Neural cell (in vitro differentiated cells): ENCODE measurements around the gene ZNF638. TPM values are rescaled to one million over a fixed set of nuclear protein-coding genes. Genes with fewer than 3 reads are reported as not detected.
A peak's percentile ranks its signal among the peaks of the same experiment; 100 is the strongest.

ENCODE experiments used
- H2AFZ ChIP-seq: fragments of 200-600, 300-800 bp; sonication (generic), shearing (Covaris generic); 2 replicates; pipeline ENCODE4 v1.6.0; 2014; ENCODE audit warnings: low read depth, mild to moderate bottlenecking, antibody characterized with exemption, low read length, moderate library complexity
- H3F3A ChIP-seq: fragments of 200-600 bp; shearing (Covaris generic); 2 replicates; pipeline ENCODE4 v1.6.1; 2016; ENCODE audit warnings: mild to moderate bottlenecking, moderate library complexity, mixed read lengths, antibody characterized with exemption, low read length; ENCODE audit not compliant: insufficient read depth, poor library complexity, severe bottlenecking
- H3K27ac ChIP-seq: fragments of 200-600, 300-800 bp; sonication (generic), shearing (Covaris generic); 2 replicates; pipeline ENCODE4 v1.5.1; 2014; ENCODE audit warnings: mild to moderate bottlenecking, low read length, moderate library complexity
- H3K27me3 ChIP-seq: fragments of 300-800, 200-600 bp; sonication (generic), shearing (Covaris generic); 2 replicates; pipeline ENCODE4 v1.6.0; 2014; ENCODE audit warnings: mild to moderate bottlenecking, low read depth, low read length, moderate library complexity; ENCODE audit not compliant: insufficient read depth
- H3K36me3 ChIP-seq: fragments of 300-800, 200-600 bp; sonication (generic), shearing (Covaris generic); 2 replicates; pipeline ENCODE4 v1.5.1; 2014; ENCODE audit warnings: mild to moderate bottlenecking, antibody characterized with exemption, low read length, moderate library complexity; ENCODE audit not compliant: insufficient read depth
- H3K4me2 ChIP-seq: fragments of 300-800, 200-600 bp; sonication (generic), shearing (Covaris generic); 2 replicates; pipeline ENCODE4 v1.6.0; 2014; ENCODE audit warnings: mild to moderate bottlenecking, low read length
- H3K4me3 ChIP-seq: fragments of 300-800, 200-600 bp; sonication (generic), shearing (Covaris generic); 2 replicates; pipeline ENCODE4 v1.5.1; 2014; ENCODE audit warnings: mild to moderate bottlenecking, low read length, moderate library complexity
- H3K79me2 ChIP-seq: fragments of 200-600 bp; shearing (Covaris generic); replicated peaks from 2 replicates; pipeline ENCODE4 v1.6.0; 2014; ENCODE audit warnings: mild to moderate bottlenecking, low read length, moderate library complexity; ENCODE audit not compliant: insufficient read depth
- H3K9ac ChIP-seq: fragments of 300-800, 200-600 bp; sonication (generic), shearing (Covaris generic); 2 replicates; pipeline ENCODE4 v1.6.1; 2016; ENCODE audit warnings: mild to moderate bottlenecking, low read length, mixed read lengths
- H3K9me2 ChIP-seq: fragments of 200-600 bp; shearing (Covaris generic); 2 replicates; pipeline ENCODE4 v1.6.1; 2016; ENCODE audit warnings: mild to moderate bottlenecking, low read length, mixed read lengths; ENCODE audit not compliant: insufficient read depth
- H3K9me3 ChIP-seq: fragments of 200-600, 300-800 bp; sonication (generic), shearing (Covaris generic); 2 replicates; pipeline ENCODE4 v1.6.1; 2016; ENCODE audit warnings: mild to moderate bottlenecking, mixed run types, low read length, moderate library complexity, mixed read lengths
- H4K20me1 ChIP-seq: fragments of 200-600 bp; shearing (Covaris generic); 2 replicates; pipeline ENCODE4 v1.6.1; 2016; ENCODE audit warnings: mild to moderate bottlenecking, mixed run types; ENCODE audit not compliant: insufficient read depth
- EP300 ChIP-seq: fragments of 450-650 bp; conservative IDR thresholded peaks from 2 replicates; pipeline ENCODE4 v1.6.1; 2014; ENCODE audit warnings: antibody characterized with exemption, mild to moderate bottlenecking, moderate library complexity; ENCODE audit not compliant: poor library complexity, severe bottlenecking
- EZH2 ChIP-seq: fragments of 200-600, 300-800 bp; shearing (Covaris generic), sonication (generic); IDR thresholded peaks from 2 replicates; pipeline ENCODE4 v1.6.1; 2014; ENCODE audit warnings: antibody characterized with exemption, low read length, borderline replicate concordance, mild to moderate bottlenecking; ENCODE audit not compliant: insufficient read depth, poor library complexity, severe bottlenecking
- MXI1 ChIP-seq: fragments of 450-650 bp; conservative IDR thresholded peaks from 2 replicates; pipeline ENCODE4 v1.6.1; 2014; ENCODE audit warnings: antibody characterized with exemption, mild to moderate bottlenecking; ENCODE audit not compliant: poor library complexity, severe bottlenecking
- POLR2AphosphoS5 ChIP-seq: IDR thresholded peaks from 2 replicates; pipeline ENCODE4 v1.6.1; 2012
- RAD21 ChIP-seq: fragments of 450-650 bp; conservative IDR thresholded peaks from 2 replicates; pipeline ENCODE4 v1.6.1; 2014; ENCODE audit warnings: antibody characterized with exemption, mild to moderate bottlenecking, moderate library complexity
- REST ChIP-seq: IDR thresholded peaks from 2 replicates; pipeline ENCODE4 v1.6.1; 2012; ENCODE audit warnings: borderline replicate concordance
- SMC3 ChIP-seq: fragments of 450-650 bp; conservative IDR thresholded peaks from 2 replicates; pipeline ENCODE4 v1.6.1; 2014; ENCODE audit warnings: antibody characterized with exemption, mild to moderate bottlenecking, moderate library complexity; ENCODE audit not compliant: poor library complexity
- TAF1 ChIP-seq: IDR thresholded peaks from 2 replicates; pipeline ENCODE4 v1.6.1; 2012; ENCODE audit warnings: low read depth
- polyA minus RNA-seq: library from RNA; depleted of rRNA, polyadenylated mRNA; stranded (reverse); fragments of >200 nt; gene quantifications from 2 replicates; pipeline ENCODE4 v1.2.3, GENCODE V29; 2014
- polyA plus RNA-seq: library from polyadenylated mRNA; depleted of rRNA; stranded (reverse); fragments of >200 nt; gene quantifications from 2 replicates; pipeline ENCODE4 v1.2.3, GENCODE V29; 2014
- TF ChIP-seq, protein P1 (sequence below): fragments of 450-650 bp; IDR thresholded peaks from 2 replicates; pipeline ENCODE4 v1.5.1; 2014; ENCODE audit warnings: antibody characterized with exemption, mild to moderate bottlenecking, moderate library complexity; ENCODE audit not compliant: poor library complexity, severe bottlenecking

The ZNF638 gene, protein sequence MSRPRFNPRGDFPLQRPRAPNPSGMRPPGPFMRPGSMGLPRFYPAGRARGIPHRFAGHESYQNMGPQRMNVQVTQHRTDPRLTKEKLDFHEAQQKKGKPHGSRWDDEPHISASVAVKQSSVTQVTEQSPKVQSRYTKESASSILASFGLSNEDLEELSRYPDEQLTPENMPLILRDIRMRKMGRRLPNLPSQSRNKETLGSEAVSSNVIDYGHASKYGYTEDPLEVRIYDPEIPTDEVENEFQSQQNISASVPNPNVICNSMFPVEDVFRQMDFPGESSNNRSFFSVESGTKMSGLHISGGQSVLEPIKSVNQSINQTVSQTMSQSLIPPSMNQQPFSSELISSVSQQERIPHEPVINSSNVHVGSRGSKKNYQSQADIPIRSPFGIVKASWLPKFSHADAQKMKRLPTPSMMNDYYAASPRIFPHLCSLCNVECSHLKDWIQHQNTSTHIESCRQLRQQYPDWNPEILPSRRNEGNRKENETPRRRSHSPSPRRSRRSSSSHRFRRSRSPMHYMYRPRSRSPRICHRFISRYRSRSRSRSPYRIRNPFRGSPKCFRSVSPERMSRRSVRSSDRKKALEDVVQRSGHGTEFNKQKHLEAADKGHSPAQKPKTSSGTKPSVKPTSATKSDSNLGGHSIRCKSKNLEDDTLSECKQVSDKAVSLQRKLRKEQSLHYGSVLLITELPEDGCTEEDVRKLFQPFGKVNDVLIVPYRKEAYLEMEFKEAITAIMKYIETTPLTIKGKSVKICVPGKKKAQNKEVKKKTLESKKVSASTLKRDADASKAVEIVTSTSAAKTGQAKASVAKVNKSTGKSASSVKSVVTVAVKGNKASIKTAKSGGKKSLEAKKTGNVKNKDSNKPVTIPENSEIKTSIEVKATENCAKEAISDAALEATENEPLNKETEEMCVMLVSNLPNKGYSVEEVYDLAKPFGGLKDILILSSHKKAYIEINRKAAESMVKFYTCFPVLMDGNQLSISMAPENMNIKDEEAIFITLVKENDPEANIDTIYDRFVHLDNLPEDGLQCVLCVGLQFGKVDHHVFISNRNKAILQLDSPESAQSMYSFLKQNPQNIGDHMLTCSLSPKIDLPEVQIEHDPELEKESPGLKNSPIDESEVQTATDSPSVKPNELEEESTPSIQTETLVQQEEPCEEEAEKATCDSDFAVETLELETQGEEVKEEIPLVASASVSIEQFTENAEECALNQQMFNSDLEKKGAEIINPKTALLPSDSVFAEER (N-terminal part only)
- 296 and 308 TPM in 2 replicates for polyA plus RNA-seq
- polyA minus RNA-seq, result 601 and 672 TPM in 2 replicates

GRCh38 chr2:71331581-71332434 lies at the start of gene ZNF638:
Gene ZNF638, plus strand, starts transcription at chr2:71331782. Its CDS starts 17,173 bp downstream, at chr2:71348955.
- Histone ChIP-seq H3K79me2 (peaks cover 50% of the 10 kb centered on the region), H3K9ac (peak within 1 kb of the TSS; percentile 99), H3K9me2 (no peaks in the 10 kb centered on the region), H3F3A (peaks cover 5% of the 10 kb centered on the region), H3K27ac (peak within 1 kb of the TSS; percentile 99), H3K4me3 (peak within 1 kb of the TSS; percentile 90), H2AFZ (peak within 1 kb of the TSS; percentile 93), H3K36me3 (no peaks in the 10 kb centered on the region), H3K27me3 (no peaks in the 10 kb centered on the region), H3K4me2 (peak within 1 kb of the TSS; percentile 98), H3K9me3 (no peaks in the 10 kb centered on the region), H4K20me1 (peaks cover 7% of the 10 kb centered on the region)
- TF ChIP-seq REST (peak; percentile 92), TAF1 (peak; percentile 73), RAD21 (peak; percentile 66), EZH2 (no peak), SMC3 (peak; percentile 73), POLR2AphosphoS5 (peak; percentile 100), EP300 (peak; percentile 37), MXI1 (peak; percentile 73)
- TF ChIP-seq, protein P1, sequence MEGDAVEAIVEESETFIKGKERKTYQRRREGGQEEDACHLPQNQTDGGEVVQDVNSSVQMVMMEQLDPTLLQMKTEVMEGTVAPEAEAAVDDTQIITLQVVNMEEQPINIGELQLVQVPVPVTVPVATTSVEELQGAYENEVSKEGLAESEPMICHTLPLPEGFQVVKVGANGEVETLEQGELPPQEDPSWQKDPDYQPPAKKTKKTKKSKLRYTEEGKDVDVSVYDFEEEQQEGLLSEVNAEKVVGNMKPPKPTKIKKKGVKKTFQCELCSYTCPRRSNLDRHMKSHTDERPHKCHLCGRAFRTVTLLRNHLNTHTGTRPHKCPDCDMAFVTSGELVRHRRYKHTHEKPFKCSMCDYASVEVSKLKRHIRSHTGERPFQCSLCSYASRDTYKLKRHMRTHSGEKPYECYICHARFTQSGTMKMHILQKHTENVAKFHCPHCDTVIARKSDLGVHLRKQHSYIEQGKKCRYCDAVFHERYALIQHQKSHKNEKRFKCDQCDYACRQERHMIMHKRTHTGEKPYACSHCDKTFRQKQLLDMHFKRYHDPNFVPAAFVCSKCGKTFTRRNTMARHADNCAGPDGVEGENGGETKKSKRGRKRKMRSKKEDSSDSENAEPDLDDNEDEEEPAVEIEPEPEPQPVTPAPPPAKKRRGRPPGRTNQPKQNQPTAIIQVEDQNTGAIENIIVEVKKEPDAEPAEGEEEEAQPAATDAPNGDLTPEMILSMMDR, result peak; percentile 98
